Liver (tissue), 2 donors: ENCODE measurements around the gene PDE4B.

Experiments
- CTCF ChIP-seq: fragments of 150-350 bp; IDR thresholded peaks from 2 replicates; pipeline ENCODE4 v1.5.1; 2017; ENCODE audit warnings: improper control_type of control experiment, low read depth, low read length; ENCODE audit not compliant: missing input control
- YY1 ChIP-seq: IDR thresholded peaks from 2 replicates; pipeline ENCODE4 v1.6.1; 2016; ENCODE audit warnings: antibody characterized with exemption, mild to moderate bottlenecking
- donor health status: healthy.

DNA sequence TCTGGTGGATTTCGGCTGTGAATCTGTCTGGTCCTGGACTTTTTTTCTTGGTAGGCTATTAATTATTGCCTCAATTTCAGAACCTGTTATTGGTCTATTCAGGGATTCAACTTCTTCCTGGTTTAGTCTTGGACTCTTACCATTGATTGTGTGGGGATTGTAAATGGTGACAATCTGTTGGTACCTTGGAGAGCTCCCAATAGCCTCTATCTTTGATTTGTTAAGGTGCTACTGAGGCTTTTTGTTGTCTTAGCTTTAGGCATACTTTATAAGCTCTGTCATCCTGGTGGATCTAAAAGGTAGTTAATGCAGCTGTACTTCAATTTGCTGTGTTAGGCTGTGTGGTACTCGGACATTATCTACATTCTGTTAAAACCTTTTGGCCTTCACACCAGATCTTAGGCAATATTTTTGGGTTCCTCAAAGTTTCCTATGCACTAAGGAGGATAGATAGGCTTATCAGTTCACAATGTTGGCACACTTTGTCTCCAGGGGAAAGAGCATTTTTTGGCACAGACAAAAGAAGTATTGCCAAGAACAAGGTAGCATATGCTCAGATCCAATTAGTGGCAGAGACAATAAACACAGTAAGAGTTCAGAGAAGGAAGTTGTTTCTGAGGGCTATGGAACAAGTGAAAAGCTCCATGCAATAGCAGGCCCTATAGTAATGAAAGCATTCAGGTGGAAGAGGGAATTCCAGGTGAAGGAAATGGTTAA is 230.4 kb downstream of the PDE4B start:
- TF ChIP-seq CTCF = no peak
- no peak for TF ChIP-seq YY1
